Gastrocnemius medialis (tissue), 4 donors: ENCODE results near the gene AP4E1.

Experiments
- POLR2A ChIP-seq, 2 donors: fragments of 450-650 bp; IDR thresholded peaks; one replicate each; pipeline ENCODE4 v1.6.1; 2017; ENCODE audit warnings: antibody characterized with exemption in 2 of 2, mild to moderate bottlenecking in 2 of 2, moderate library complexity in 2 of 2
- TF ChIP-seq, protein P1 (sequence below), 5 experiments: fragments of 450-650 bp in 3 of 5; fragments of 200-600 bp in 2 of 5; sonication (generic) in 2 of 5; IDR thresholded peaks in 4 of 5; conservative IDR thresholded peaks in 1 of 5; 1 replicate in 4 of 5; 2 replicates in 1 of 5; pipeline ENCODE4 v1.5.1; 2016 to 2019; ENCODE audit warnings: antibody characterized with exemption in 5 of 5, mild to moderate bottlenecking in 3 of 5, moderate library complexity in 3 of 5

DNA sequence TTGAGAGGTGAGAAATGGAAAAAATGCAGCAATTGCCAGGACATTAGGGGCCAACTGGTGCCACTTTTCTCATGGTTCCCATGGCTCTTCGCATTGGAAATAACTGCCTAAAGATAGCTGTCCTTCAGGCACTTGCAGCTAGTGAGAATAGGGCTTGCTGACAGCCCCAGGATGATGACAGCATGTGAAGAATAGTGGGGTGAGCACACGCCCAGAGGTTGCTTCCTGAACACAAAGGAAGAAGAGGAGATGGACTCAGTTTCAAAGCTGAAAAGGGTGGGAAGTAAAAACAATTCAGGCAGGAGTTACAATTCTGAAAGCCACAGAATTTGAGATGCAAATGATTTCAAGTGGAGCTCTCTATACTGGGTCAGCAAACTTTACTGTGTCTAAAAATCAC is 140.6 kb downstream of the AP4E1 start:
- TF ChIP-seq, protein P1, sequence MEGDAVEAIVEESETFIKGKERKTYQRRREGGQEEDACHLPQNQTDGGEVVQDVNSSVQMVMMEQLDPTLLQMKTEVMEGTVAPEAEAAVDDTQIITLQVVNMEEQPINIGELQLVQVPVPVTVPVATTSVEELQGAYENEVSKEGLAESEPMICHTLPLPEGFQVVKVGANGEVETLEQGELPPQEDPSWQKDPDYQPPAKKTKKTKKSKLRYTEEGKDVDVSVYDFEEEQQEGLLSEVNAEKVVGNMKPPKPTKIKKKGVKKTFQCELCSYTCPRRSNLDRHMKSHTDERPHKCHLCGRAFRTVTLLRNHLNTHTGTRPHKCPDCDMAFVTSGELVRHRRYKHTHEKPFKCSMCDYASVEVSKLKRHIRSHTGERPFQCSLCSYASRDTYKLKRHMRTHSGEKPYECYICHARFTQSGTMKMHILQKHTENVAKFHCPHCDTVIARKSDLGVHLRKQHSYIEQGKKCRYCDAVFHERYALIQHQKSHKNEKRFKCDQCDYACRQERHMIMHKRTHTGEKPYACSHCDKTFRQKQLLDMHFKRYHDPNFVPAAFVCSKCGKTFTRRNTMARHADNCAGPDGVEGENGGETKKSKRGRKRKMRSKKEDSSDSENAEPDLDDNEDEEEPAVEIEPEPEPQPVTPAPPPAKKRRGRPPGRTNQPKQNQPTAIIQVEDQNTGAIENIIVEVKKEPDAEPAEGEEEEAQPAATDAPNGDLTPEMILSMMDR (IDR thresholded peaks at IDR 0.05 in 4 of 5, conservative IDR thresholded peaks at IDR 0.05 in 1 of 5): no peak
- no peak for TF ChIP-seq POLR2A (IDR thresholded peaks at IDR 0.05)
